Nephron (organoid): ENCODE results near the gene ALG3.

ENCODE experiments used
- H3K27ac Mint-ChIP-seq, 3 experiments: 2 replicates each; pipeline ENCODE4 v1.8.0; 2020; ENCODE audit warnings: mixed read lengths in 3 of 3, mild to moderate bottlenecking in 2 of 3, moderate library complexity in 1 of 3
- H3K27me3 Mint-ChIP-seq: 2 replicates; pipeline ENCODE4 v1.8.0; 2021; ENCODE audit warnings: low read depth, mild to moderate bottlenecking, moderate library complexity, mixed read lengths
- H3K36me3 Mint-ChIP-seq: 2 replicates; pipeline ENCODE4 v1.8.0; 2020; ENCODE audit warnings: low read depth, mixed read lengths
- H3K4me1 Mint-ChIP-seq: 2 replicates; pipeline ENCODE4 v1.8.0; 2020; ENCODE audit warnings: mixed read lengths
- H3K4me3 Mint-ChIP-seq, 3 experiments: 2 replicates each; pipeline ENCODE4 v1.8.0; 2020; ENCODE audit warnings: mild to moderate bottlenecking in 3 of 3, mixed read lengths in 3 of 3, moderate library complexity in 2 of 3
- H3K9me3 Mint-ChIP-seq: 2 replicates; pipeline ENCODE4 v1.8.0; 2020; ENCODE audit warnings: mixed read lengths
- TF ChIP-seq, protein P1 (sequence below), 3 experiments: fragments of 200-600 bp; sonication (generic); IDR thresholded peaks; one replicate each; pipeline ENCODE4 v1.5.0; 2021; ENCODE audit warnings: antibody characterized with exemption in 3 of 3; ENCODE audit not compliant: unreplicated experiment in 3 of 3

ALG3 gene

GRCh38 chr3:184222521-184222920, 26.2 kb downstream of the ALG3 start:
- TF ChIP-seq, protein P1, sequence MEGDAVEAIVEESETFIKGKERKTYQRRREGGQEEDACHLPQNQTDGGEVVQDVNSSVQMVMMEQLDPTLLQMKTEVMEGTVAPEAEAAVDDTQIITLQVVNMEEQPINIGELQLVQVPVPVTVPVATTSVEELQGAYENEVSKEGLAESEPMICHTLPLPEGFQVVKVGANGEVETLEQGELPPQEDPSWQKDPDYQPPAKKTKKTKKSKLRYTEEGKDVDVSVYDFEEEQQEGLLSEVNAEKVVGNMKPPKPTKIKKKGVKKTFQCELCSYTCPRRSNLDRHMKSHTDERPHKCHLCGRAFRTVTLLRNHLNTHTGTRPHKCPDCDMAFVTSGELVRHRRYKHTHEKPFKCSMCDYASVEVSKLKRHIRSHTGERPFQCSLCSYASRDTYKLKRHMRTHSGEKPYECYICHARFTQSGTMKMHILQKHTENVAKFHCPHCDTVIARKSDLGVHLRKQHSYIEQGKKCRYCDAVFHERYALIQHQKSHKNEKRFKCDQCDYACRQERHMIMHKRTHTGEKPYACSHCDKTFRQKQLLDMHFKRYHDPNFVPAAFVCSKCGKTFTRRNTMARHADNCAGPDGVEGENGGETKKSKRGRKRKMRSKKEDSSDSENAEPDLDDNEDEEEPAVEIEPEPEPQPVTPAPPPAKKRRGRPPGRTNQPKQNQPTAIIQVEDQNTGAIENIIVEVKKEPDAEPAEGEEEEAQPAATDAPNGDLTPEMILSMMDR (IDR thresholded peaks at IDR 0.05; ENCODE audit: unreplicated experiment in 3 of 3), result no peak
- H3K27ac Mint-ChIP-seq, result no peak overlapping the region
- H3K4me1 Mint-ChIP-seq, result no peaks in the 10 kb centered on the region
- H3K4me3 Mint-ChIP-seq, result no peak overlapping the region
- H3K36me3 Mint-ChIP-seq, result no peaks in the 10 kb centered on the region
- H3K9me3 Mint-ChIP-seq, result no peaks in the 10 kb centered on the region
- H3K27me3 Mint-ChIP-seq, result peaks cover 52% of the 10 kb centered on the region

DNA sequence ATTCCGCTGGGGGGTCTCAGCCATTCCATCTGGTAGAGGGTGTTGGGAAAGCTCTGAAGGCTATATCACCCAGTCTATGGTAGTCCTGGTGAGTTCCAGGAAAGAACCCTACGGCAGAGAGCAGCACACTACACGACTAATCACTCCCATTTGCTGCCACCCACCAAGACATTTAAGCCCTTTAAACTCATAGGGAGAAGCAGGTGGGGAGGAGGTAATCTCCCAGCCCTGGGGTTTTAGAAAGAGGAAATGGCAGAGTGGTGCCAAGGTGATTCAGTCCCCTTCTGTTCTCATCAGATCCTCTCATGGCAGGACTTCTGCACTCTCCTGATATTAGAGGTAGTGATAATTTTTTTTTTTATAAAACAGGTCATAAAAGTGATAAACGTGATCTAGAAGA, 29.9 kb downstream of the ALG3 start:
- no peaks in the 10 kb centered on the region for H3K4me1 Mint-ChIP-seq
- peaks cover 19% of the 10 kb centered on the region for H3K27me3 Mint-ChIP-seq
- H3K27ac Mint-ChIP-seq, result no peak overlapping the region
- no peak overlapping the region for H3K4me3 Mint-ChIP-seq
- H3K9me3 Mint-ChIP-seq, result no peaks in the 10 kb centered on the region
- no peaks in the 10 kb centered on the region for H3K36me3 Mint-ChIP-seq
- TF ChIP-seq, protein P1 (IDR thresholded peaks at IDR 0.05; ENCODE audit: unreplicated experiment in 3 of 3), result no peak

GRCh38 chr3:184211718-184212117, 37.0 kb downstream of the ALG3 start:
- H3K27ac Mint-ChIP-seq, result no peak overlapping the region
- H3K4me1 Mint-ChIP-seq, result no peaks in the 10 kb centered on the region
- peaks cover 24% of the 10 kb centered on the region for H3K27me3 Mint-ChIP-seq
- no peaks in the 10 kb centered on the region for H3K36me3 Mint-ChIP-seq
- TF ChIP-seq, protein P1 (IDR thresholded peaks at IDR 0.05; ENCODE audit: unreplicated experiment in 3 of 3), result no peak
- H3K4me3 Mint-ChIP-seq, result no peak overlapping the region
- H3K9me3 Mint-ChIP-seq, result no peaks in the 10 kb centered on the region

- no peaks in the 10 kb centered on the region for H3K9me3 Mint-ChIP-seq
- H3K4me3 Mint-ChIP-seq, result no peak overlapping the region
- peaks cover 27% of the 10 kb centered on the region for H3K27me3 Mint-ChIP-seq
- no peak overlapping the region for H3K27ac Mint-ChIP-seq
- TF ChIP-seq, protein P1 (IDR thresholded peaks at IDR 0.05; ENCODE audit: unreplicated experiment in 3 of 3), result no peak
- no peaks in the 10 kb centered on the region for H3K36me3 Mint-ChIP-seq
- no peaks in the 10 kb centered on the region for H3K4me1 Mint-ChIP-seq
Measured at GRCh38 chr3:184211297-184211696, 37.5 kb downstream of the ALG3 start.

DNA sequence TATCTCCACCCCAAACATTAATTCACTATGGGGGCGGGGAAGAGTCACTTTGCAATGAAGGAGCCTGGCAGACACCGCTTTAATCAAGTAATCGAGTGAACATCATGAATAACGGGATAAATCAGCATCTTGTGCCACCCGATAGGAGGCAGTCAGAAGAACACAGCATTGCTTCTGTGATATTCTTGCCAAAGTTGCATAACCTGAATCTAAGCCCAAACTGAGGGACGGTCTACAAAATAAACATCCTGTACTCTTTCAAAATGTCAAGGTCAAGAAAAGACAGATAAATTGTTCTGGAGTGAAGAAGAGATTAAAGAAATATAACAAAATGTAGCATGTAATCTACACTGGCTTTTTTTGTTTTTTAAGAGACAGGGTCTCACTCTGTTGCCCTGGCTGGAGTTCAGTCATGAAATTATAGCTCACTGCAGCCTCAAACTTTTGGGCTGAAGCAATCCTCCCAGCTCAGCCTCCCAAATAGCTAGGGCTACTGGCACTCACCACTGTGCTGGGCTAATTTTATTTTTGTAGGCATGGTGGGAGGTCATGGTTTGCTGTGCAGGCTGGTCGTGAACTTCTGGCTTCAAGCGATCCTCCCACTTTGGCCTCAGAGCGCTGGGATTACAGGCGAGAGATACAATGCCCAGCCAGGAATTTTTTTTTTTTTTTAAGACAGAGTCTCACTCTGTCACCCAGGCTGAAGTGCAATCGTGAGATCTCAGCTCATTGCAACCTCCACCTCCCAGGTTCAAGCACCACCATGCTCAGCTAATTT, 39.4 kb downstream of the ALG3 start:
- H3K9me3 Mint-ChIP-seq, result no peaks in the 10 kb centered on the region
- H3K27ac Mint-ChIP-seq, result no peak overlapping the region
- peaks cover 35% of the 10 kb centered on the region for H3K27me3 Mint-ChIP-seq
- TF ChIP-seq, protein P1 (IDR thresholded peaks at IDR 0.05; ENCODE audit: unreplicated experiment in 3 of 3), result no peak
- H3K36me3 Mint-ChIP-seq, result no peaks in the 10 kb centered on the region
- H3K4me1 Mint-ChIP-seq, result no peaks in the 10 kb centered on the region
- no peak overlapping the region for H3K4me3 Mint-ChIP-seq

- TF ChIP-seq, protein P1 (IDR thresholded peaks at IDR 0.05; ENCODE audit: unreplicated experiment in 3 of 3), result no peak
Measured at GRCh38 chr3:184203526-184203925, 45.2 kb downstream of the ALG3 start.

More at GRCh38 chr3:184203526-184203925, 45.2 kb downstream of the ALG3 start:
- H3K27ac Mint-ChIP-seq, result no peak overlapping the region
- H3K36me3 Mint-ChIP-seq, result no peaks in the 10 kb centered on the region
- no peak overlapping the region for H3K4me3 Mint-ChIP-seq
- peaks cover 22% of the 10 kb centered on the region for H3K27me3 Mint-ChIP-seq
- no peaks in the 10 kb centered on the region for H3K4me1 Mint-ChIP-seq
- no peaks in the 10 kb centered on the region for H3K9me3 Mint-ChIP-seq
